ENCODE results near the gene SPR. TPM values are rescaled to one million over a fixed set of nuclear protein-coding genes. Genes with fewer than 3 reads are reported as not detected.

The SPR gene
- total and polyA plus RNA-seq, 2 of the 4 experiments (the other 2 are of a cell fraction), result 14.3 to 17.4 TPM

- WGBS, 2 experiments (ENCODE audit: extremely low coverage in 2 of 2, insufficient read length in 1 of 2), result no CpG with 5 or more reads among the region's 1 CpG
- POLR2A ChIA-PET (ENCODE audit: unreplicated experiment), result no interaction called here
- Histone ChIP-seq H3K4ac (ENCODE audit: low read depth, low read length) (no peak overlapping the region), H3K9me3 (ENCODE audit: control insufficient read depth, insufficient read depth, low read length) (peaks cover 12% of the 10 kb centered on the region), H2AFZ (replicated peaks; ENCODE audit: low read length, poor library complexity) (no peak overlapping the region), H3K27me3 (ENCODE audit: control insufficient read depth, insufficient read depth, low read length) (peaks cover 71% of the 10 kb centered on the region), H3K79me1 (ENCODE audit: low read depth in 1 of 2, low read length in 2 of 2) (no peaks in the 10 kb centered on the region), H4K91ac (ENCODE audit: insufficient read depth, low read depth, low read length) (no peak overlapping the region), H3K56ac (ENCODE audit: extremely low read depth, insufficient read depth, low read length) (no peak overlapping the region), H2BK20ac (ENCODE audit: low read depth, low read length) (no peak overlapping the region), H2AK9ac (replicated peaks; ENCODE audit: low read depth, low read length, poor library complexity) (no peak overlapping the region), H3K14ac (replicated peaks; ENCODE audit: low read depth, low read length) (no peak overlapping the region), H4K5ac (ENCODE audit: low read depth, low read length) (no peak overlapping the region), H3K4me1 (ENCODE audit: control insufficient read depth, insufficient read depth, low read length) (no peaks in the 10 kb centered on the region), H2BK120ac (ENCODE audit: low read depth, low read length) (no peak overlapping the region), H3K9me1 (ENCODE audit: insufficient read depth, low read length) (no peaks in the 10 kb centered on the region), H3K23ac (ENCODE audit: low read depth, low read length) (no peak overlapping the region), H2BK15ac (ENCODE audit: low read depth, low read length) (no peak overlapping the region), H4K20me1 (ENCODE audit: insufficient read depth, low read length) (peaks cover 25% of the 10 kb centered on the region), H3K27ac (ENCODE audit: insufficient read depth, low read length) (no peak overlapping the region), H3K4me3 (ENCODE audit: insufficient read depth, low read depth, low read length) (no peak overlapping the region), H4K8ac (ENCODE audit: low read depth in 2 of 2, low read length in 2 of 2) (no peak overlapping the region), H2BK5ac (ENCODE audit: low read depth, low read length, poor library complexity, severe bottlenecking) (no peak overlapping the region), H3K9ac (ENCODE audit: low read depth, low read length) (no peak overlapping the region), H3K4me2 (ENCODE audit: low read depth, low read length) (no peak overlapping the region), H3K36me3 (ENCODE audit: control insufficient read depth, insufficient read depth, low read length) (no peaks in the 10 kb centered on the region), H3K18ac (ENCODE audit: low read depth, low read length) (no peak overlapping the region), H2AK5ac (ENCODE audit: low read depth, low read length) (no peak overlapping the region)
- TF ChIP-seq NFE2L2 (IDR thresholded peaks at IDR 0.05; ENCODE audit: low read depth, low read length) (no peak), SMC3 (IDR thresholded peaks at IDR 0.05; ENCODE audit: low read depth, low read length) (no peak), RAD21 (IDR thresholded peaks at IDR 0.05; ENCODE audit: low read length) (no peak), MXI1 (IDR thresholded peaks at IDR 0.05; ENCODE audit: borderline replicate concordance, low read depth, low read length) (no peak), MAFK (IDR thresholded peaks at IDR 0.05; ENCODE audit: low read depth, low read length) (no peak), CHD1 (IDR thresholded peaks at IDR 0.05; ENCODE audit: low read depth, low read length) (no peak), MAZ (IDR thresholded peaks at IDR 0.05; ENCODE audit: borderline replicate concordance, low read depth, low read length) (no peak), RFX5 (IDR thresholded peaks at IDR 0.05; ENCODE audit: low read depth, low read length) (no peak), USF2 (IDR thresholded peaks at IDR 0.05; ENCODE audit: low read depth, low read length) (no peak), BHLHE40 (IDR thresholded peaks at IDR 0.05; ENCODE audit: low read depth, low read length) (no peak)
- in situ Hi-C loops (cut with MboI; ENCODE audit: low sequenced_read_pairs) (no loop called here), intact Hi-C loops (cut with micrococcal nuclease) (no loop called here), dilution Hi-C loops (cut with HindIII; ENCODE audit: low sequenced_read_pairs, unreplicated experiment) (no loop called here)
- no peak for ATAC-seq (ENCODE audit: low read depth)
- DNase-seq, result no peak
- CTCF ChIA-PET, result no interaction called here
- no TSS peak for BruUV-seq (replicated peaks)
Measured at GRCh38 chr2:72911256-72911655, 24.0 kb downstream of the SPR start.
